GM20431 (cell line): ENCODE data around the gene MTPN.

Experiments used
- in situ Hi-C: fragments of 300-500 bp; cut with MseI, MboI; formaldehyde crosslinking; loops from one replicate; pipeline ENCODE4 v1.15.0; 2020; ENCODE audit warnings: low sequenced_read_pairs; ENCODE audit not compliant: unreplicated experiment

The MTPN gene

GRCh38 chr7:135900065-135900546 lies 77.1 kb downstream of the MTPN start:
- in situ Hi-C loops: no loop called here

- in situ Hi-C loops: no loop called here
These were observed 77.6 kb downstream of the MTPN start for GRCh38 chr7:135899458-135900064.

GRCh38 chr7:135898226-135898625 lies 78.9 kb downstream of the MTPN start:
- in situ Hi-C loops: no loop called here

GRCh38 chr7:135894816-135895215 lies 82.3 kb downstream of the MTPN start:
- in situ Hi-C loops: no loop called here

GRCh38 chr7:135889823-135890222 lies 87.3 kb downstream of the MTPN start:
- in situ Hi-C loops: no loop called here

- in situ Hi-C loops: no loop called here
These were observed 88.4 kb downstream of the MTPN start for GRCh38 chr7:135888740-135889139.

- in situ Hi-C loops: no loop called here
These were observed 90.6 kb downstream of the MTPN start for GRCh38 chr7:135886345-135887132.

GRCh38 chr7:135884495-135885232 lies 92.5 kb downstream of the MTPN start:
- in situ Hi-C loops: no loop called here

GRCh38 chr7:135879233-135879632 lies 97.9 kb downstream of the MTPN start:
- in situ Hi-C loops: no loop called here

GRCh38 chr7:135878284-135878683 lies 98.9 kb downstream of the MTPN start:
- in situ Hi-C loops: no loop called here

- in situ Hi-C loops: no loop called here
These were observed 99.4 kb downstream of the MTPN start for GRCh38 chr7:135877805-135878204.
